Effector CD8-positive, alpha-beta T cell (primary cell): ENCODE data around the gene RIPK4.

Experiments
- DNase-seq: peaks from one replicate; lab custom pipeline; 2025; lab: John Stamatoyannopoulos, UW

RIPK4 gene

GRCh38 chr21:41691205-41692184, 75.4 kb downstream of the RIPK4 start:
- no peak for DNase-seq
